GM21526 (cell line): Measurements from ENCODE around the gene LSM5.

ENCODE experiments used
- ATAC-seq: cut with Tn5 transposase; IDR thresholded peaks from one replicate; pipeline ENCODE4 v1.9.1; 2021; ENCODE audit warnings: moderate library complexity; ENCODE audit not compliant: unreplicated experiment, low FRiP score

Gene LSM5

GRCh38 chr7:32490127-32490796, at the start of gene LSM5:
LSM5 (minus strand) TSS chr7:32490380; CDS start chr7:32490365, 15 bp downstream.
- peak; percentile 83 for ATAC-seq

GRCh38 chr7:32539366-32539765, 49.2 kb upstream of the LSM5 start:
- no peak for ATAC-seq

- ATAC-seq: no peak
Observed at GRCh38 chr7:32537760-32538159, 47.6 kb upstream of the LSM5 start.

- no peak for ATAC-seq
Observed at GRCh38 chr7:32536585-32536984, 46.4 kb upstream of the LSM5 start.

- no peak for ATAC-seq
Observed at GRCh38 chr7:32536016-32536415, 45.8 kb upstream of the LSM5 start.

GRCh38 chr7:32535162-32535702, 45.1 kb upstream of the LSM5 start:
- peak; percentile 63 for ATAC-seq

- ATAC-seq: no peak
Observed at GRCh38 chr7:32533276-32534029, 43.3 kb upstream of the LSM5 start.

GRCh38 chr7:32532716-32533115, 42.5 kb upstream of the LSM5 start:
- ATAC-seq: no peak

- ATAC-seq: no peak
Observed at GRCh38 chr7:32532086-32532485, 41.9 kb upstream of the LSM5 start.

- no peak for ATAC-seq
Observed at GRCh38 chr7:32531402-32531801, 41.2 kb upstream of the LSM5 start.

- ATAC-seq: no peak
Observed at GRCh38 chr7:32525839-32526238, 35.7 kb upstream of the LSM5 start.

GRCh38 chr7:32524631-32525030, 34.5 kb upstream of the LSM5 start:
- no peak for ATAC-seq

- no peak for ATAC-seq
Observed at GRCh38 chr7:32522746-32523530, 32.8 kb upstream of the LSM5 start.

GRCh38 chr7:32519763-32520162, 29.6 kb upstream of the LSM5 start:
- no peak for ATAC-seq

- ATAC-seq: no peak
Observed at GRCh38 chr7:32518534-32519140, 28.5 kb upstream of the LSM5 start.

- ATAC-seq: no peak
Observed at GRCh38 chr7:32516551-32517100, 26.4 kb upstream of the LSM5 start.

- ATAC-seq: peak; percentile 85
Observed at GRCh38 chr7:32515890-32516550, 25.8 kb upstream of the LSM5 start.

- ATAC-seq: no peak
Observed at GRCh38 chr7:32513210-32513609, 23.0 kb upstream of the LSM5 start.

GRCh38 chr7:32511791-32512190, 21.6 kb upstream of the LSM5 start:
- ATAC-seq: no peak

GRCh38 chr7:32507414-32507813, 17.2 kb upstream of the LSM5 start:
- no peak for ATAC-seq
